SK-N-SH treated with all-trans-retinoic acid at 6 μM for 48 hours (cell line): ENCODE data around the gene MYO1B.

ENCODE experiments used
- ARNTL ChIP-seq: fragments of 450-650 bp; formaldehyde crosslinking; IDR thresholded peaks from 2 replicates; pipeline ENCODE4 v1.5.0; 2020; ENCODE audit warnings: low read depth, mild to moderate bottlenecking, moderate library complexity, borderline replicate concordance
- BACH2 ChIP-seq: fragments of 250-450 bp; sonication (Bioruptor Pico); IDR thresholded peaks from 2 replicates; pipeline ENCODE4 v1.9.0; 2021; ENCODE audit warnings: mild to moderate bottlenecking, borderline replicate concordance
- CREB5 ChIP-seq: fragments of 250-450 bp; sonication (Bioruptor Pico); IDR thresholded peaks from 2 replicates; pipeline ENCODE4 v1.5.1; 2020; ENCODE audit warnings: low read depth, mild to moderate bottlenecking, moderate library complexity
- ESRRG ChIP-seq: fragments of 250-450 bp; sonication (Bioruptor Pico); IDR thresholded peaks from 2 replicates; pipeline ENCODE4 v1.6.1; 2021; ENCODE audit warnings: mild to moderate bottlenecking
- GLIS3 ChIP-seq: fragments of 250-450 bp; sonication (Bioruptor Pico); IDR thresholded peaks from 2 replicates; pipeline ENCODE4 v1.5.0; 2020; ENCODE audit warnings: mild to moderate bottlenecking, moderate library complexity
- OSR1 ChIP-seq: fragments of 250-450 bp; sonication (Bioruptor Pico); IDR thresholded peaks from 2 replicates; pipeline ENCODE4 v1.8.0; 2022; ENCODE audit warnings: moderate library complexity, mild to moderate bottlenecking, inconsistent platforms
- PATZ1 ChIP-seq: fragments of 250-450 bp; sonication (Bioruptor Pico); IDR thresholded peaks from 2 replicates; pipeline ENCODE4 v1.8.0; 2020; ENCODE audit warnings: mild to moderate bottlenecking, moderate library complexity, borderline replicate concordance
- PPARA ChIP-seq: fragments of 250-450 bp; sonication (Bioruptor Pico); IDR thresholded peaks from 2 replicates; pipeline ENCODE4 v1.5.0; 2020; ENCODE audit warnings: mild to moderate bottlenecking, borderline replicate concordance
- RARB ChIP-seq: fragments of 250-450 bp; sonication (Bioruptor Pico); IDR thresholded peaks from 2 replicates; pipeline ENCODE4 v1.8.0; 2021; ENCODE audit warnings: mild to moderate bottlenecking, moderate library complexity
- ZFP3 ChIP-seq: fragments of 250-450 bp; sonication (Bioruptor Pico); IDR thresholded peaks from 2 replicates; pipeline ENCODE4 v1.5.0; 2020; ENCODE audit warnings: mild to moderate bottlenecking, moderate library complexity
- ZNF8 ChIP-seq: fragments of 450-650 bp; formaldehyde crosslinking; IDR thresholded peaks from 2 replicates; pipeline ENCODE4 v1.5.0; 2020; ENCODE audit warnings: mild to moderate bottlenecking, moderate library complexity

GRCh38 chr2:191291471-191291870, 46.3 kb downstream of the MYO1B start:
- TF ChIP-seq ESRRG (CRISPR knock-in tag): no peak
- TF ChIP-seq PATZ1 (CRISPR knock-in tag): no peak
- no peak for TF ChIP-seq BACH2 (CRISPR knock-in tag)
- no peak for TF ChIP-seq CREB5 (CRISPR knock-in tag)
- TF ChIP-seq GLIS3 (CRISPR knock-in tag): no peak
- no peak for TF ChIP-seq OSR1
- TF ChIP-seq ZNF8: no peak
- no peak for TF ChIP-seq RARB (CRISPR knock-in tag)
- no peak for TF ChIP-seq ARNTL
- no peak for TF ChIP-seq ZFP3 (CRISPR knock-in tag)
- no peak for TF ChIP-seq PPARA
